ENCODE results near the gene GOLM1.

The GOLM1 gene

DNA sequence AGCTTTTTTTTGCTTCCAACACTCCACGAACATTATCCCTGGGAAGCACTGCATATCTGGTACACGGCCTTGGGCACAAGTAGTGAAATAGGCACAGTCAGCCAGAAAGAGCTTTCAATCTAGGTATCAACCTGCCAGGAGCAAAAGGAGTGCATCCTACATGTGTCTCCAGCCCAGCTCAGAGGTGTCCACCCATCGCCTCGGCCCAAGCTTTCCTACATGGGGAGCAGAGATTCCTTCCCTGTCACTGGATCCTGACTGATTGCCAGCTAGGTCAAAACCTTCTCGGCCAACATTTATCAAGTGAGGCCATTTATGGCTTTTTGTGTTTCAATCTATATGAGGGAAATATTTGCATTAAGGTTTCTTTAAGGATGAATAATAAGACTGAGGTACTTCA, 55.8 kb downstream of the GOLM1 start:
- no peak for DNase-seq

DNA sequence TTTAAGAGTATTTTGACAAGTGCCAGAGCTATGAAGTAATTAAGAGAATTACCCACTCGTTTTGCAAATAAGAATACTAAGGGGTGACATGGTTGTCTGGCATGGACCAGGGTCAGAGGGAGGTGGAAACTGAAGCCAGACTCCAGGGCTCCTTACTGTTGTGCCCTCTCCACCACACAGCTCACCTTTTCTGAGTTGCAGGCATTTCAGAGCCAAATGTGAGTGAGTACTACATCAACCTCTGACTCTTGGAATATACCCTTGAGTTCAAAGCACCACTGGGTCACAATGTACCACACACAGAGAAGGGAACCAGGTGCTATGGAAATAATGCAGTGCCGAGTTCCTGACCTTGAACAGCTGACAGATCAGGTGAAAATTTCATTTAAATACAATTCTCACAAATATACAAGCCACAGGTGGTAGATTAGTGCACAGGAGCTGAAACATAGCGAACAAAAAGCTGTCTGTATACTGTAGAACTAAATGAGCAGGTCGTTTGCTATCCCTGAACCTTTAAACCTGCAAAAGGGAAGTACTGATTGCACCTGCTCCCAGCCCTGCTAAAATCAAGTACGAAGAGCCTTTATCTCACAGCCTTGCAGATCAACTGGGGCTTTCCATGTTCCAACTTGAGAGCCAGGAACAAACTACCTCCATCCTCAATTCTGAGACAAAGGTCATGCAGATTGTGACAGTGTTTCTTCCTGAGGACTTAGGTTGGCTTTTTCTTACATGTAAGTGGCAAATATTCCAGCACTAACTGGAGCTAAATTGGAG, 57.0 kb downstream of the GOLM1 start:
- DNase-seq, result no peak

DNA sequence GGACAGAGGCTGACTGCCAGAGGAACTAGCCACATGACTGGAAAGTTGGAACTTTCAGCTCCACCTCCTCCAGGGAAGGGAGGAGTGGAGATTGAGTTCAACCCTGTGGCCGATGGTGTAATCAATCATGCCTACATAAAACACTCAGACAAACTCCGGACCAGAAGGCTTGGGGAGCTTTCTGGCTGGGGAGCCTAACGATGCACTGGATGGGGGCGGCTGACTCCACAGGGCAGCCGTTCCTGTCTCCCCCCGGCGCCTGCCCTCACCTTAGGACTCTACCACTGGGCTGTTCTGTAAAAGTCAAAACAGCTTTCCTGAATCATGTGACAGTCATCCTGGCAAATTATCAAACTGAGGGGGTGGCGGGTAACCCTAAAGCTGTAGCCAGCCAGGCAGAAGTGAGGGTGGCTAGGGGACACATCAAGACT, 58.0 kb downstream of the GOLM1 start:
- DNase-seq, result no peak

DNA sequence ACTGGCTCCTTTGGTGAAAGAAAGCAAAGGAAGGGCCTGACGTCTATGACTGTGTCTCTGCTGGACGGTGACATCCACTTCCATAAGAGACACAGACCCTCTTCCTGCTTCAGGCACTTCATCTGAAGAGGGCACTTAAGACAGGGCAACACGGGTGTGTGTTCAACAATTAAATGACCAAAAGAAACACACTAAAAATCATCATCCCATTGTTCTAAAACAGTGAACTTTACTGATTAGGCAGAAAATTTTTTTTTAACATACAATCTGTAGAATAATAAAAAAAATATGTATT, 58.5 kb downstream of the GOLM1 start:
- no peak for DNase-seq

DNA sequence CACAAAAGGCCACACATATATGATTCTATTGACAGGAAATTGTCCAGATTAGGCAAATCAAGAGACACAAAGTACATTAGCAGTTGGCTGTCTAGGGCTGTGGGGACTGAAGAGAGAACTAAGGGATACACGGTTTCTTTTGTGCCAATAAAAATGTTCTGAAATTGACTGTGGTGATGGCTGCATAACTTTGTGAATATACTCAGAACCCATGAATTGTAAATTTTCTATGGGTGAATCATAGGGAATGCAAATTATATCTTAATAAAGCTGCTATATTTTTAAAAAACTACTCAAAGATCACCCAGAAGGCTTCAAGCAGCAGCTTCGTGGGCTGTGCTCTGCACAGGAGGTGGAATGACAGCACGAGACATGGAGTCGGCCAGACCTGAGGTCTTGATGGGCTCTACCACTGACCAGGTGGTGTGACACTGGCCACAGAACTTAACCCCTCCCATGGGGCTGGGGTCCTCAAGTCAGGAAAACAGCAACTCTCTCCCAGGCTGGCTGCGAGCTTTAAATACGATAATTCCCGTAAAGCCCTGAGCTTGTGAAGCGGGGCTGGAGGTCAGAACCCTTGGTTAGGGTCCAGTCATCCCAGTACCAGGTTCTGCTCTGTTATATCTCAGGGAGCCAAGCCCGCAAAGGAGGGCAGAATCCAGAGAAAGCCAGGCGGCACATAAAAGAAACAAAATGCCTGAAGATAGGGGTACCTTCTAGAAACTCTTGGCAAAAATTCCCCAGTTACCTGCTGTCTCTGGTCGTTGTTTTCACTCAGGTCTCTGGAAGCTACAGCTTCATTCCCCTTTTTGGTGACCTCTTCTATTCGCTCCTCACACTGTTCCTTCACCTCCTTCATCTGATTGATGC, 59.1 kb downstream of the GOLM1 start:
- DNase-seq, result no peak

DNA sequence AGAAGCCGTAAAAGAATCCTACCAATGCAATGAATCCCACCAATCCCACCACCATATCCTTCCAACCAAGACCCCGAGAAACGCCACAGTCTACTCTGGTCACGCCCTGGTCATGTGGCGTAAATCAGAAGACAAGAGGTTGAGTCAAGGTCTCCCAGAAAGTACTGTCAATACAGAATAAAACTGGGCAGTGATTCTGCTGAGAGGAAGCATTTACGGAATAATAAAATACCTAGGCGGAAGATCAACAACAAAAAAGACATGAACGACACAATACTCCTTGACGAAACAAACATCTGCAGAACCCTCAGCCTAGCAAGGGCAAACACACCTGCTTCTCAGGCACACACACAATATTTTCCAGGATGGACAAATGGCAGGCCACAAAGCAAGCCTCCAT, 62.8 kb downstream of the GOLM1 start:
- no peak for DNase-seq

DNA sequence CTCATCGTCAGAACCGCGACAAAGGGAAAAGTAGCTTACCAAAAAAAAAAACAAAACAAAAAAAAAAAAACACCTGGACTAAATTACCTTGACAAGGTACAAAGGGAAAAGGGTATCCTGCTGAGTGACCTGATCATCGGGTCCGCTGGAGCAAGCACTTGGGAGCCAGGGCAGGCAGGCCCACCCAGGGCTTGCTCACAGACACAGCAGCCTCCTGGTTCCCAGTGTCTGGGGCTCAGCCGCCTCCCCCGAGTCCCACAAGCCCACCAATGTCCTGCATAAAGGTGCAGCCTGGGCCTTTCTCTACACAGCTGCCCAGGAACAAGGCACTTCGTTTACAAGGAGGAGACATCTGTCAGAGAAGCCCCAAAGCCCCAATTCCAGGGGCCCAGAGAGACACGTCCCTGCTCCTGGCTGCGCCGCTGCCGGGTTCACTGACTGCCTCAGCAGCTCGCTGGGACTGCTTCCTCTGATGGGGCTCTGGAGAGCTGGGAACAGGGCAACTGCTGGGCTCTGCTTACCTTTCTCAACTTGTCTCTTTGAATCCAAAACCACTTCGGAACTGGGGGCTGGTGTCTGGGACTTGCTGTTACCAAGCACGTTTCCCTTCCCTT, 63.4 kb downstream of the GOLM1 start:
- no peak for DNase-seq

DNA sequence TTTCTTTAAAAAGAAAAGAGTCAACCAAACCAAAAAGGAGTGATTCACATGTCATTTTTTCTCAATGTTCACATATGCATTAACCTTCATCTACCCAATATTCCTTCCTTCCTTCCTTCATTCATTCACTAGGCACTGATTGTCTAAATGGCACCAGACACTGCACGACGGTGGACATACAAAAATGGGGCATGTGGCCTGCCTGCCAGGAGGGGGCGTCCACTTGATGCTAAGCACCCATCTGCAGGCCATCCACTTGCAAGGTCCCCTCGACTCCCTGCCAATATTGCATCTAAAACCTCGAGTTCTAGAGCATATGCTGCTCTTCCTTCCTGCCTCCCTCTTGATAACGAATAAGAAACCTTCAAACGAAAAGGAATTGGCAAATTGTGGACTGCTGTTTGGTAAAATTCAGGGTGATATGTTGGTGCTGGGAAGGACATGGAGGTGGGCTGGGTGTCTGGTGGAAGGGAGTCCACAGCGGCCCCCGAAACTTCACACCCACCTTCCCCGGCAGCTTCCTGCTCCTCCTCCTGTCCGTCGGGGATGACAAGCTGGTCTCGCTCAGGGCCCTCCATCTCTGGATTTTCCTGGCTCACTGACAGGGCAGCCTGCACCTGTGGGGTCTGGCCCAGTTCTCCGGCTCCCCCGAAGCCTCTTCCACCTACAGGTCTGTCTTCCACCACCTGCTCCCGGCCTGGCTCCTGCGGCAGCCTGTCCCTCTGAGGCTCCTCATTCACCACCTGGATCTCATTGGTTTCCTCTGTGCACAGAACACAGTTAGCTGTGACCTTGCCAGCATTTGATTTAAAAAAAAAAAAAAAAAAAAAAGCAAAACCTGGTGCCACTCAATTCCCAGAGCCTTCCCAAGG, 64.3 kb downstream of the GOLM1 start:
- peak in 1 of 2 donors; percentile 11 for DNase-seq

DNA sequence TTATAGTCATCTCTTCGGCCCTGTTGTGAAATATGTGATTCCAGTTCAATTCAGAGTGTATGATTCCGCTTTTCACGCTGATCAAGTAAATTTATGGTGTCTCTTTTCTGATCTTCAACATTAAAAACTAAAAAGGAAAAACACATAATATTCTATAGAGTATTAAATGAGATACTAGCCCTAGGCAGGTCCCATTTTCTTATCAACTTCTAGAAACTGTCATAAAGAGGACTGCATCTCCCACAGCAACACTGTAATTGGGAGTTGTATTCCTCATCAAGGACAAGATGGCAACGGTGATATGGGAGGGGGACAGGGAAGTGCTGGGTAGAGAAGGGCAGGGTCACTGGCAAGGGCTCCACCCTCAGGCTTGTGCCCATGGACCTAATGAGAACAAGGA, 71.6 kb downstream of the GOLM1 start:
- DNase-seq, result no peak

DNA sequence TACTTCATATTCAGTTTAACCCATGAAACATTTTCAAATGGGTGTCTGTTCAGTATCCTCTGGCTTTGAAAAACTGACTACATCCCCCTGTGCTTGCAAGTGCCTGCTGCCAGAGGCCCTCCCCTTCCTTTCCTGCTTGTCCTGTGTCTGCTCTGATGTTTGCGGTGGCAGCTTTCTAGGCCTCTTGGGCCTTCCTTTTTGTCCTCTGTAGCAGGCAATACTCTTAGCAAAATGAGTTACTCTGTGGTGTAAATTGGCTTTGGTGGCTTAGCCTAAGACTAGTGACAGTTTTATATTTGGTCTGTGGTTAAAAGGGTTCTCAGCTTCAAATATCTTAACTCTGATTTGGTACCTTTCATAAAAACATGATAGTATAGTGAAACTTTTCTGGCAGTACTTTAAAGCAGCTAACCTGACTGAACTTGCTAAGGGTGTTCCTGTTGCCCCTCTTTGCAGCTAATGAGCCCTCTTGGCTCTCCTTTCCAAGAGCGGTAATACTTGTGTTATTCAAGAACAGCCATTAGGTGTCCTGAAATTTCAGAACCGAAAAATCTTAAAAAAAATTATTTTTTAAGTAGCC, 76.6 kb downstream of the GOLM1 start:
- DNase-seq, result no peak

DNA sequence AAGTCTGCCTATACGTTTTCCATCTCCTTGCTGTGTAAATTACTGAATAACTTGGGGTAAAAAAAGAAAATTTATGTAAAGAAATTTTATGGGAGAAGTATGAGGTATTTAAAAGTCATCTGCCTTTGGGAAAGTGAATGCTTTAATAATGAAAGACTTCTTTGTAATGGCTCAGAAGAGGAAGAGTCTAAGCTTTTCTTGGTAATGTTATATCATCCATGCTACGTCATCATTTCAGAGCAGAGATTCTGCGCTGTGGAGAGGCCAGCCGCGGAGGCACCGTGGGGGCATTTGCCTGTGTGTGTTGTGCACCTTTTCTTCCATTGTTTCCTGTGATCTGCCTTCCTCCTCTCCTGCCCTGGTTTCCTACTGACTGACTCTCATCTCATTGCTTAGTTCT, 78.2 kb downstream of the GOLM1 start:
- DNase-seq, result no peak

DNA sequence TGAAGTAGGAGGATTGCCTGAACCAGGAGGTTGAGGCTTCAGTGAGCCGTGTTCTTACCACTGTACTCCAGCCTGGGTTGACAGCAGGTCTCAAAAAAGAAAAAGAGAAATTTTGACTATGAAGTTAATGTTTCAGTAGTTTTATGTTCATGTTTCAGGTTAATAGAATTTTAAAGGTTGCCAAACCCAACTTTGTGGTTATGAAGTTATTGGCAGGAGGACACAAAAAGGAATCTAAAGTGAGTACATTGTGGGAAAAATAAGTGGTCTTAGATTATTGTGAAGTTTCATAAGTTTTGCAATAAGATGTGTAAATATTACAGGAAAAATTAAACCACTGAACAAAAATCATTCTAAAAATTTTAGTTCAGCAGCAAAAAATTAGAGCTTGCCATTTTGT, 78.6 kb downstream of the GOLM1 start:
- DNase-seq, result no peak

DNA sequence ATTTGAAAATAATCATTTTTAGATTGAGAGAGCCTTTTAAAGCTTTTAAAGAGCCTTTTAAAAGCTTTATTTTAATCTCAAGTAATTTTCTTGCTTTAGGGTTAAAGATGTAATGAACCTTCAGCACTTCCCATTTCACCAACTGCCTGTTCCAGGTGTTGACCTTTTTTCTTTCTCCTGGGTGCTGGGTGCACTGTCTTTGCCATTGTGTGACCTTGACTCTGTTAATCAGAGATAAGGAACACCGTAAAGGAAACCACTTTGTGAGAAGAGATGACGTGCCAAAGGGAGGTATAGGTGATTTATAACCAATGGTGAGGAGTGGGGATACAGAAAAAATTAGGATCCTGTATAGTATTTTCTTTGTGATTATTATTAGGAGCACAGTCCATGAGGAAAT, 90.2 kb downstream of the GOLM1 start:
- no peak for DNase-seq

DNA sequence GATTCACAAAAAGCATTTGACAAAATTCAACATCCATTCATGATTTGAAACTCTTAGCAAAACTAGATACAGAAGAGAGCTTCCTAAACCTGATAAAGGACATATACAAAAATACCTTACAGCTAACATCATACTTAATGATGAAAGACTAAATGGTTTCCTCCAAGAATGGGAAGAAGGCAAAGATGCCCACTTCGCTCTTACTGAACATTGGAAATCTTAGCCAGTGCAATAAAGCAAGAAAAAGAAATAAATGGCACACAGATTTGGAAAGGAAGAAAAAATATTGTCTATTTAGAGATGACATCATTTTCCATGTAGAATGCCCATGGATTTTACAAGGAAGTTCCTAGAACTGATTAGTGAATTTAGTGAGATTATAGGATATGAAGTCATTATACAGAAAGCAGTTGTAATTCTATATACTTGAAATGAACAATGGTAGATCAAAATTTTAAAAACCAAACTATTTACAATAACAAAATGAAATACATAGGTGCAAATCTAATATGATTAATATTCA, 94.0 kb downstream of the GOLM1 start:
- no peak for DNase-seq

DNA sequence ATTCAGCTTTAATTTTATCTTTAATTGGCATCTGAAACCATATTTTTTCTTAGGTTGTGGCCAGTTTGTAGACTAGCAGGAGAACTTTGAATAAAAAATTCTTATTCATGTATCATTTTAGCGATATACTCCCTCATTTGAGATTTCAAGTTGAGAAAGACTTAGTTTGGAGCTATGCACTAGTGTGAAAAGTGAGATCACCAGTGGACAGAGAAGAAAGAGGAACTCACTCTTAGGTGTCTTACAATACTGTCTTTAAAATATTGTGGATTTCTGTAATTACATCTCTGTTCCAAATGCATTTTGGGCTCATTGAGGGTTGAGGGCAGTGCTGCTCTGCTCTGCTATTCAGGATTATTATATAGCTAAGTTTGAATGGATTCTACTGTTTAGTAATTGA, 103.8 kb downstream of the GOLM1 start:
- no peak for DNase-seq

DNA sequence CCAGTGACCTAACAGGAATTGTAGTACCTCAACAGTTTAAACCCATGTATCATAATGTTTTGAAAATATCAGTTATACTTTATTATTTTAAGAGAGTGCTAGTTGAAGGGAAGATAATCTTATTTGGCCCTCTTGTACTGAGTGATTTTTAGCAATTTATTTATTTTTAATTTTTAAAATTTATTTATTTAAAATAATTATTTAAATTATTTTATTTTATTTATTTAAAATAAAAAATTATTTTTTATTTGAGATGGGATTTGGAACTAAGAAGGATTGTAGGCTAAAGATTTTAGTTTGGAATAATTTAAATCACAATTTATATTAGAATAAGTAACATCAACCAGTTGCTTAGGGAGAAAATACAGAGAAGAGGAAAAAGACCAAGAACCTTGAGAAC, 104.3 kb downstream of the GOLM1 start:
- DNase-seq, result no peak

DNA sequence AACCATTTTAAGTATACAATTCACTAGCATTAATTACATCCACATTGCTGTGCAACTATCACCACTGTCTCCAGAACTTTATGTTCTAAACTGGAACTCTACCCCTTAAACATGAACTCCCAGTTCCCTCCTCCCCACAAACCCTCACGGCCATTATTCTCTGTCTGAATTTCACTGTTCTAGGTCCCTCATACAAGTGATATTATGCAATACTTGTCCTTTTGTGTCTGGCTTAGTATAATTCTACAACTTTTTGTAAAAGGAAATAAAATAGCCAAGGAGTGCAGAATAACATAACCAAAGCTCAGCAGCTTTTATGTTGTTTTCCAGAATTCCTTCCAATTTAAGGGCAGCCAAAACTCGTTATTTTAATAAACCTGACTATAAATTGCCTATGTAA, 105.2 kb downstream of the GOLM1 start:
- DNase-seq, result no peak

DNA sequence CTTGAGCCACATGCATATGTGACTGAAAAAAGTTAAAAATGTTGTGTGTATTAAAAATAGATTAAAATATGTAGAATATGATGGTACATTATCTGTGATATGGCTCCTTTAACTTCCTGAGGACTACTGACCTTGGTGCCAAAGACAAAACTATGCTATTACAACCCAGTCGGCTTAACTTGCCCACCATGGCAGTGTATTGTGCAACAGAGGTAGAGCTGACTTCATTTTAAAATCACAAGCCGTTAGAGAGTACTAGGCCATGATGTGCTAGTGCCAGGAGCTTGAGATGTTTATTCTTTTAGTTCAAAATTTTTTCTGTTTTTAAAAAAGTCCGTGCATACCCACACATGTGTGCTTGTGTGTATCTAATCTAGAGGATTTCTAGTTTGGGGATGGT, 112.1 kb downstream of the GOLM1 start:
- no peak for DNase-seq

DNA sequence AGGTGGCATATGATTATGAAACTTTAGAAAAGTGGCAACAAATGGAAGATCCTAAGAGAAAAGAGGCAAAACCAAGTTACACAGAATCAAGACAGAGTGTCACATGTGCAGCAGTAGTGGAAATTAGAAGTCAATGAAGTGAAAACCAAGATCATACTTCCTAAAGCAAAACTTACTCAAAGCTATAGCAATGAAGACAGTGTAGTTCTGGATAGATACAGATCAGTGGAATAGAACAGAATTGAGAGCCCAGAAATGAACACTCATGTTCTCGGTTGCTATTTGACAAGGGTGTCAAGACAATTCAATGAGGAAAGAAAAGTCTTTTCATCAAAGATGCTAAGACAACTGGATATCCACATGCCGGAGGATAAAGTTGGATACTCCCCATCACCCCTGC, 114.9 kb downstream of the GOLM1 start:
- DNase-seq, result no peak

DNA sequence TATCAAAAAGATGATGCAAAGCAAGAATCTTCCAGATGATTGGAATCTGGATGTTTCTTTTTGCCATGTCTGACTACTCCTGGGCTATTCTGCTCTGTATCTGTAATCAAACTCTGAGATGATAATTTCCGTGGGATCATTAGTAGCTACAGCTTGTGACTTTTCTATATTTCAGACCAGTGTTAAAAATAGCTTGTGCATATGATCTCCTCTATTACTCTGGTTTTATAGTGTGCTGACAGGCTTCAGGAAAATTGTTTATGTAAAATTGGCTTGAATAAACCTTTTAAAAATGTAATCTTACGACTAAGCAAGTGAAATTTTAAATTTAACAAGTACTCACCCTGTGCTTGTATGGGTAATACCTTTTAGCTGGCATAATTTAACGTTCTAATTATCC, 118.0 kb downstream of the GOLM1 start:
- no peak for DNase-seq

DNA sequence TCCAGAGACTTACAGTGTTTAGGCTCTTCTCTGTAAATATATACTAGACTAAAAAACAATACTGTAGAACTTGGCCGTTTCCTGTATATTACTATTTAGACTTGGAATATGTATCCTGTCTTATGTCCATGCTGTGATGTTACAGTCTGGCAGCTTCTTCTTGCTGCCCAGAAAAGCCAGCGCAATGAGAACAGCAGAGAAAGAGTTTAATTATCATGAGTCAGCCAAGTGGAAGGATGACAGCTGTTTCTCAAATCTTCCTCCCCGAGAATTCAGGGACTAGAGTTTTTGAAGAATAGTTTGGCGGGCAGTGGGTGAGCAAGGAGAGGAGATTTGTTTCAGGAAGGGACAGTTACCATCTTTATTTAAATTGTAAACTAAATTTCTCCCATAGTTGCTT, 120.9 kb downstream of the GOLM1 start:
- DNase-seq, result no peak
